SK-N-MC (cell line): ENCODE data around the gene HOXB9.

ENCODE experiments used
- DNase-seq: peaks from one replicate; pipeline ENCODE4 v3.0.0-alpha.2; 2011; ENCODE audit warnings: low read depth, low spot score
- H3K27ac ChIP-seq: fragments of 200-600 bp; sonication (generic); 2 replicates; pipeline ENCODE4 v1.5.1; 2016; ENCODE audit warnings: mixed run types
- H3K36me3 ChIP-seq: fragments of 200-600 bp; sonication (generic); 2 replicates; pipeline ENCODE4 v1.6.1; 2017; ENCODE audit warnings: antibody characterized with exemption, low read length, mixed read lengths; ENCODE audit not compliant: insufficient read depth
- H3K4me3 ChIP-seq: fragments of 200-600 bp; sonication (generic); 2 replicates; pipeline ENCODE4 v1.5.1; 2016
- H3K9ac ChIP-seq: fragments of 200-600 bp; sonication (generic); 2 replicates; pipeline ENCODE4 v1.8.0; 2017; ENCODE audit warnings: mixed run types, mixed read lengths; ENCODE audit not compliant: insufficient read length
- H3K9me3 ChIP-seq: fragments of 200-600 bp; sonication (generic); 2 replicates; pipeline ENCODE4 v1.6.1; 2017; ENCODE audit warnings: low read depth, mild to moderate bottlenecking, antibody characterized with exemption, low read length, moderate library complexity, mixed read lengths
- EZH2 ChIP-seq: fragments of 200-600 bp; sonication (generic); IDR thresholded peaks from one replicate; pipeline ENCODE4 v1.6.1; 2017; ENCODE audit warnings: antibody characterized with exemption
- FOXP2 ChIP-seq: optimal IDR thresholded peaks from 2 replicates; pipeline ENCODE3; 2011; ENCODE audit warnings: mild to moderate bottlenecking, moderate library complexity; ENCODE audit not compliant: insufficient read depth; ENCODE audit errors: extremely low read length, control extremely low read depth
- POLR2AphosphoS5 ChIP-seq: IDR thresholded peaks from 2 replicates; pipeline ENCODE4 v1.6.1; 2012; ENCODE audit warnings: mild to moderate bottlenecking, low read depth, low read length, borderline replicate concordance

The HOXB9 gene

DNA sequence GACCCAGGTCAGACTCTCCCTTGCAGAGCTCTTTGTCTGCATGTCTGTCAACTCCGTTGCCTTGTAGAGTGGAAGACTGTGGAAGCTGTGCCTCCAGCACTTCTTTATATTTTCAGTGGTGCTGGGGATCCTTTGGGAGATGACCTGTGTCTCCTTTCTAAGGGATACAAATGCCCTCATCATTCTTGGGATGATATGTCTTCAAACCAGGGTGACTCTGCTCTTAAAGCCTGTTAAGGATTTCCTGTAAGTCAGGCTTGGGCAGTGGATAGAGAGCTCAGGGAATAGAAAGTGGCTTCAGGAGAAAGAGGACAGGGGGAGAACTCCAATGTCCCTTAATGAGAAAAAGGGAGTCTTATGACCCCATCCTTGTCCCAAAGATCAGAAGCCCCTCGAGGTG is 37.6 kb downstream of the HOXB9 start:
- Histone ChIP-seq H3K27ac (no peak overlapping the region), H3K4me3 (no peak overlapping the region)
- no peak for DNase-seq

DNA sequence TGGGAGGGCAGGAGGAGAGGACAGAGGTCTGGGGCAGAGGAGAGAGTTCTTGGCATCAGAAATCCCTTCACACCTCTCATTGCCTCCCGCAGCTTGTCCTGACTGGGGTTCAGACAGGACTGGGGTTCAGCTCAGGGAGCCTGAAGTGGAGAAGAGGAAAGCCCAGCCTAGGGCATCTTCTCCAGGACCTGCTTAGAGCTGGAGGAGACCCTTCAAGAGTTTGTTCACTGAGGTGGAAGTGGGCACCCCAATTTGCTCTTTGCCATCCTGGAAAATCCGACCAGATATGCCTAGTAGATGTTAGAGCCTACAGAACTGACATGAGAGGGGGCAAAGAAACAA is 38.1 kb downstream of the HOXB9 start:
- Histone ChIP-seq H3K36me3 (peaks cover 15% of the 10 kb centered on the region), H3K4me3 (no peak overlapping the region), H3K27ac (peak overlapping the region; percentile 38; the same call in 1 of the 2 replicates), H3K9me3 (no peaks in the 10 kb centered on the region), H3K9ac (no peak overlapping the region)
- no peak for DNase-seq
- no peak for TF ChIP-seq EZH2
- no peak for TF ChIP-seq FOXP2
- no peak for TF ChIP-seq POLR2AphosphoS5

More for the DNA sequence above, 37.6 kb downstream of the HOXB9 start:
- H3K9me3 ChIP-seq = no peaks in the 10 kb centered on the region
- peaks cover 16% of the 10 kb centered on the region for H3K36me3 ChIP-seq
- TF ChIP-seq FOXP2 (no peak), POLR2AphosphoS5 (no peak), EZH2 (no peak)
- H3K9ac ChIP-seq = no peak overlapping the region

DNA sequence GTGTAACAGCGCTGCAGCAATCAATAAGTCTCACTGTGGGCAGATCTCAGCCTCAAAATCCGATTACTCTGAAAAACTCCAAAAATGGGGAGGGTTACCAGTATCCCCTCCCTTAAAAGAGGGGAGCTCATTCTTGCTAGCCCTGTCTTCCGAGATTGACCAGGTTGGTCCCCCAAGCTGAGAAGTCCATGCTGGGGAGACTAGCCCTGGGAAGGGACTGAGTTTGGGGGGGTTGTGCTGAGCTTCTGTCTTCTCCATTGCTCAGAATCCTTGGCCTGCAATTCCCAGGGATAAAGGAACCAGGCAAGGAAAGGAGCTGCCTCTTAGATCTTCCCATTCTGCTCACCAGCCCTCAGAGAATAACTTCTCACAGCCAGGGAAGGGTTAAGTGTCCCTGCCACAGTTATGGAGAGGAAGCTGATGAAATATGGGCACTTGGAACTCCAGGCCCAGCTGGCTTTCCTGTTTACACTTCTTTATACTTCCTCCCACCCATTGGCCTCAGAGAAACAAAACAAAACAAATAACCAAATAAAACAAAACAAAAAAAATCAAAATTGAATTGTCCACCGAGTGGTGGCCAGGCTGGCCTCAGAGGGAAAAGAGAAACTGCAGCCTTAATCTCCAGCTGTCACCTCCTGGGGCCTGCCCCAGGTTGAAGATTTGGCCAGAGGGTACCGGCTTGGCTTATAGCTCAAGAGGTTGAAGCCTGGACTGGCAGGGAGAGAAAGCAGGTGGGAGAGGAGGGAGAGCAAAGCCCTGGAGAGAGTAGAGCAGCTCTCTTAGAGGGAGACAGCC is 38.7 kb downstream of the HOXB9 start:
- Histone ChIP-seq H3K9me3 (no peaks in the 10 kb centered on the region), H3K9ac (peak overlapping the region; percentile 46), H3K36me3 (peaks cover 14% of the 10 kb centered on the region), H3K27ac (peak overlapping the region; percentile 38; the same call in 1 of the 2 replicates), H3K4me3 (peak overlapping the region; percentile 29; the same call in 1 of the 2 replicates)
- TF ChIP-seq EZH2 = no peak
- peak; percentile 94 for TF ChIP-seq FOXP2
- no peak for DNase-seq

DNA sequence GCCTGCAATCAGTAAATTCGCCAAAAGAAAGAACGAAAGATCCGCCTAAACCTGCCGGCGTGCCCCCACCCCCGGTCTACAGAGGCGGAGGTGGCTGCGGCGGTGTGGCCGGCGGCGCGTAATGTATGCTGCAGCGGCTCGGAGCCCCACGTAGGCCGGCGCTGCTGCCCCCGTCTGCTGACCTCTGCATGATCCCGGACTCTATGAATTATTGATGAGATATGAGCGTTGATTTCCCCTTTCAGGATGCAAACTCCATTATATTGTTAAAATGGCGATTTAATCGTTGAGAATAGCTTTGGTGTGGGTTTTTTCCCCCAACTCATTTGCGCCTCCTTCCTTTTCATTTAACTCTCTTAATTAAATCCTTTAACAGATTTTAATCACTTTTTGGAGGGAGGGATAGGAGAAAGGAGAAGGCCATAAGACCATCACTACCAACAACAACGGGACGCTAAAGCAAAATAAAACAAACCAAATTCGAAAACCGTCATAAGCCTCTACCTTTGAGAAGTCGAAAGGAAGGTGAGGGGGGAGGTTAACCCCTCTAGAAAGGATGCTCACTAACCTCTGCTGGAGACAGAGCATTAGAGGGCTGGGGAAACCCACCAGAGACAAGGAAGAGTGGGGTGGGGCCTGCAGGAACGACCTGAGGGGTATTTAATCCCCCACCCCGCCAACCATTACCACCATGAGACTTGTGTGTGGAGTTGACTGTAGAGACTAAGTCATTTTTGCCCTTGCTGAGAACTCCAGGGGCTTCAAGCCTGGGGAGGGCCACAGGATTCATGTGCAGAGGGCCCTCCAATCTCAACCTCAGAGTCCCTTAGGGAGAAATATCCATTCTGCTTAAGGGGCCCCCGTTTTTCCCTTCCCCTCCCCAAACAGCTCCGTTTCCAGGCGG is 39.6 kb downstream of the HOXB9 start:
- Histone ChIP-seq H3K9ac (peak overlapping the region; percentile 46), H3K36me3 (peaks cover 10% of the 10 kb centered on the region), H3K27ac (no peak overlapping the region), H3K4me3 (no peak overlapping the region; the same call in 1 of the 2 replicates), H3K9me3 (no peaks in the 10 kb centered on the region)
- TF ChIP-seq EZH2 (no peak), FOXP2 (no peak), POLR2AphosphoS5 (no peak)
- DNase-seq = no peak

DNA sequence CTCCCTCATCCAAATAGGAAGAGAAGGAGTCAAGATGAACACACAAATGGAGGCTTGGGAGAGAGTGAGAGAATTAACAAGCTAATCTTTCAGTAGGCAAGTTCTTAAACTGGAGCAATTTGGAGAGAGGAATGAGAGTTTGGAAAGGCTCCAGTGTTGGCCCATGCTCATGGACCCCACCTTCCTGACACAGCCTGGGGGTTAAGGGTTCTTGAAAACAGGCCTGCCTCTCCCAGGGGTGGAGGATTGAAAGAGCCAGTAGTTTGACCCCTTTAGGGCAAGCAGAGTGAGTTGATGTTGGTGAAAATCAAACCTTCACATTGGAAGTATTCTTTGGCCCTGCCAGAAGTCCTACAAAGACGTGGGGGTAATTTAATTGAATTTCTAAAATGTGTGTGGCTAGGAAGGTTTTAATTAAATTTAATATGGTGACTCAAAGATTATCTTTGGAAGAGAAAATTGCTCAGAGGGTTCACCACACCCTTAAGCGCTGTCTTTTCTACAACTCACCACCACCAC is 41.9 kb downstream of the HOXB9 start:
- Histone ChIP-seq H3K9ac (no peak overlapping the region), H3K27ac (0 out of 2 replicates have a peak overlapping the region, but pooled peaks have one; percentile 61), H3K9me3 (no peaks in the 10 kb centered on the region), H3K4me3 (no peak overlapping the region; the same call in 1 of the 2 replicates), H3K36me3 (no peaks in the 10 kb centered on the region)
- TF ChIP-seq POLR2AphosphoS5 (no peak), FOXP2 (no peak), EZH2 (no peak)
- DNase-seq = no peak

DNA sequence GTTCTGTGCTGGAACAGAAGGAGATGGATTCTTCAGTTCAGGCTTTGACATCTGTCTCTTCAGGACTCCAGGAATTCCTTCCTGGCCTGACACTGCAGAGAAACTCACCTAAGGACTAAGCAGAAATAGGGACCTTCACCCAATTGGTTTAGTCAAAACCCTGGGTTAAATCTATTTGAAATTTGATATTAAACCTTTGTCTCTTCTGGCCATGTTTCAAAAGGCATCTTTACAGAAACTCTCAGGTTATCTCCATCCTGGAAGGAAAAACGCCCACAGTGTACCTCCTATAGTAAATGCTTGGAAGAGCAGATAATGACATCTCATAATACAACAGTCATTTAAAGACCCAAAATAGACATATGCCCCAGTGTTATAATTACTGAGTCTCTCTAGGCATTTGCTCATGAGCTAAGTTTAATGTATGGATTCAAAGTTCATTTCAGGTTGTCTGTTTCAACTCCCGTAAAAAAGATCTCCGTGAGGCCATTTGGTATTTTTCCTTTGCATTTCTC is 42.4 kb downstream of the HOXB9 start:
- Histone ChIP-seq H3K4me3 (no peak overlapping the region; the same call in 1 of the 2 replicates), H3K36me3 (no peaks in the 10 kb centered on the region), H3K9ac (no peak overlapping the region), H3K27ac (0 out of 2 replicates have a peak overlapping the region, but pooled peaks have one; percentile 61), H3K9me3 (no peaks in the 10 kb centered on the region)
- TF ChIP-seq POLR2AphosphoS5 = no peak
- no peak for TF ChIP-seq FOXP2
- TF ChIP-seq EZH2 = no peak
- DNase-seq = no peak

DNA sequence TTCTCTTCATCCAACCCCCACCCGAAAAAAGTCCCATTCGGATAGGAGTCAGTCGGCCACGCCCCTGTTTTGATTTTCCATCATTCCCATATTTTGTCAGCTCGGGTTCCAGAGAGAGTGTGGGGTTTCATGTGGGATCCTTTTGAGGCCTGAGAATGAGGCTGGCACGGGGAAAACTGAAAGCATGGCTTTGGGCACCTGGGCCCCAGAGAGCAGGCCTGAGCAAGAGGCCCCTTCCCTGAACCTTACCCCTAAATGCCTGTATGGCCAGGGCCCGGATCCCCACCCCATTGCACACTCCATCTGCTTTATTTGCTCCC is 43.4 kb downstream of the HOXB9 start:
- no peak for TF ChIP-seq EZH2
- Histone ChIP-seq H3K9me3 (no peaks in the 10 kb centered on the region), H3K4me3 (no peak overlapping the region), H3K27ac (no peak overlapping the region), H3K36me3 (no peaks in the 10 kb centered on the region), H3K9ac (no peak overlapping the region)
- DNase-seq = no peak
